Activated naive CD4-positive, alpha-beta T cell treated with anti-CD3 and anti-CD28 coated beads, Interleukin-2, amount 50 U/mL, for 72 hours (primary cell): ENCODE data around the gene ZNF799. TPM values are rescaled to one million over a fixed set of nuclear protein-coding genes. Genes with fewer than 3 reads are reported as not detected.
"Not testable (repeated sequence)": the region's sequence is repeated elsewhere in the genome, so short reads cannot be mapped to it uniquely, and the experiment has no call there.

Source experiments
- ATAC-seq, 2 donors: fragments of 150-1000 bp; cut with Tn5 transposase; 2 replicates each; pipeline ENCODE4 v1.10.0; 2021; ENCODE audit warnings: mild to moderate bottlenecking in 2 of 2, moderate library complexity in 2 of 2
- DNase-seq, 2 donors: peaks; one replicate each; pipeline ENCODE4 v3.0.0; 2021 to 2022; ENCODE audit warnings: low spot score in 2 of 2
- H3K27ac Mint-ChIP-seq, 2 donors: one replicate each; pipeline ENCODE4 v1.8.0; 2022; ENCODE audit warnings: mild to moderate bottlenecking in 2 of 2, mixed read lengths in 2 of 2
- H3K36me3 Mint-ChIP-seq, 2 donors: one replicate each; pipeline ENCODE4 v1.8.0; 2022; ENCODE audit warnings: mixed read lengths in 2 of 2
- H3K9me3 Mint-ChIP-seq, 2 donors: one replicate each; pipeline ENCODE4 v1.8.0; 2022; ENCODE audit warnings: mixed read lengths in 2 of 2
- total RNA-seq, 2 donors: library from RNA; stranded (reverse); gene quantifications; one replicate each; pipeline ENCODE4 v1.2.3, GENCODE V29; 2022

Gene ZNF799
- total RNA-seq, 2 donors from 2014 or later = 3.6 to 6.2 TPM

DNA sequence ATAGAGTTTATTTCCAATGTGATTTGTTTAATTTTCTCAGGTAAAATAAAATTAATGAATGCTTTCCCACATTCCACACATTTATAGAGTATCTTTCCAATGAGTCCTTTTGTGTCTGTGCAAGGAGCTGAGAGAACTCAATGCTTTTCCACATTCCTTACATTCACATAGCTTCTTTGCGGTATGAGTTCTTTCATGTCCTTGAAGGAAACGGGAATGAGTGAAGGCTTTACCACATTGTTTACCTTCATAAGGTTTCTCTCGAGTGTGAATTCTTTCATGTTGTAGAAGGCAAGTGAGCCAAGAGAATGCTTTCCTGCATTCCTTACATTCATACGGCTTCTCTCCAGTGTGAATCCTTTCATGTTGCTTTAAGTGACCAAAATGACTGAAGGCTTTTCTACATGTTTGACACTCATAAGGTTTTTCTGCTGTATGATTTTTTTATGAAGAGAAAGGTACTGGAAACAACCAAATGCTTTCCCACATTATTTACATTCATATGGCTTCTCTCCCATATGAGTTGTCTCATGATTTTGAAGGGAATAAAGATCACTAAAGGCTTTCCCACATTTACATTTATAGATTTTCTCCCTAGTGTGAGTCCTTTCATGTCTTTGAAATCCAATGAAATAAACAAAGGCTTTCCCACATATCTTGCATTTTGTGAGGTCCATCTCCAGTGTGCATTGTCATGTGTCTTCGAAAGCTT, 21.2 kb downstream of the ZNF799 start:
- Mint-ChIP-seq H3K36me3 (peaks cover 39 to 60% of the 10 kb centered on the region in 2 donors), H3K27ac (no peak overlapping the region), H3K9me3 (peaks cover 31 to 46% of the 10 kb centered on the region in 2 donors)
- ATAC-seq = no peak
- DNase-seq = no peak

DNA sequence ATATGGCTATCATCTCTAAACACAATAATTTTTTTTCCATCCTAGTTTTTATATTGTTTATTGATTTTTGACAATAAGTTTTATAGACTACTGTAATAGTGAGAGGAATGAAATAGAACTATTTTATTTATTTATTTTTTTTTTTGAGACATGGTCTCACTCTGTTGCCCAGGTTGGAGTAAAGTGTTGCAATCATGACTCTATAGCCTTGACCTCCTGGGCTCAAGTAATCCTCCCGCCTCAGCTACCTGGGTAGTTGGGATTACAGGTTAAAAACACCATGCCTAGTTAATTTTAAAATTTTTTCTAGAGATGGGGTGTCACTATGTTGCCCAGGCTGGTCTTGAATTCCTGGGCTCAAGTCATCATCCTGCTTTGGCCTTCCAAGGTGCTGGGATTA, 27.0 kb downstream of the ZNF799 start:
- DNase-seq = no peak
- H3K27ac Mint-ChIP-seq = no peak overlapping the region
- H3K36me3 Mint-ChIP-seq = peaks cover 20 to 30% of the 10 kb centered on the region in 2 donors
- peaks cover 18 to 29% of the 10 kb centered on the region in 2 donors for H3K9me3 Mint-ChIP-seq
- ATAC-seq = no peak

DNA sequence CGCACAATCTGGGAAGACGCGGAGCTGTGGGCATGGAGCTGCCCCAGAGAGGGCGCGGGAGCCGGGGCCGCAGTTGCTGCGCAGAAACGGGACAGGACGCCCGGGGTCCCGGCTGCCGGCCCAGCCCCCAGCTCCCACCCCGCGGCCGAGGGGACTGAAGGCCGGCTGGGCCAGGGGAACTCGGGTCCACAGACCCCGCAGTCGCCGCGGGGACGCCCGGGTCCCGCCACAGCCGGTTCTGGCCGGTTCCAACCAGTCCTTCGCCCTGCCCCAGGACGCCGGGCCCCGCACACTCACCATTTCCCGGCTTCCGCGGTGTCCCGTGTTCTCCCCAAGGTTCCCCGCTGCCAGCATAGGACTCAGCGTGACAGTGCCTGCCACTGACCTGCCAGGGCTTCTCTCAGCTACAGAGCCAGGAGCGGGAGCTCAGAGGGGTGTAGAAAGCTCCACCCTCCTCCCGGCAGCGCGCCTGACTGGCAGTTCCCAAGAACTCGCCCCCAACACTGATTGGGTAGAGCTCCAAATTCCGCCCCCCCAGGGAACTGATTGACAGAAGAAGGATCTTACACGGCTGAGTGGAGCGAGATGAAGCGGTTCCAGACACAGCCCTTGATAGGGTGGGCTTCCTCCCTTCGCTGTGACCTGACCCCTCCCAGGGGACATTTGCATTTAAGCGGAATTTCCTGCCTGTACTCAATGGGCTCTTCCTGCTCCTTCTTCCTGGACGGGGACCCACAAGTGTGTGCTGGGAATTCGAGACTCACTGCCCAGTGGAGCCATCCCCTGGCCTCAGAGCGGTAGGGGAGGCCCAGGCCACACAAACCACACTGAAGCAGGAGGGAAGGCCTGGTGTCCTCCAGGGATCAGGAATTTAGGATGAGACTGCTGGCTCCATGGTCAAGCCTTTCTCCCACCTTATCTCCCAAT, 35.6 kb downstream of the ZNF799 start, which contains the start of gene ZNF442:
TSS of gene ZNF442 (minus strand) at position 448 of the 927 bp plus-strand sequence. CDS start 2,052 bp downstream, outside the sequence.
- Mint-ChIP-seq H3K36me3 (peaks cover 10 to 18% of the 10 kb centered on the region in 2 donors), H3K27ac (peak within 1 kb of the TSS in 1 of 2 donors; percentile 82), H3K9me3 (peaks cover 0 to 7% of the 10 kb centered on the region in 2 donors)
- peak; percentile 98 to 99 for ATAC-seq
- peak; percentile 81 to 88 for DNase-seq

DNA sequence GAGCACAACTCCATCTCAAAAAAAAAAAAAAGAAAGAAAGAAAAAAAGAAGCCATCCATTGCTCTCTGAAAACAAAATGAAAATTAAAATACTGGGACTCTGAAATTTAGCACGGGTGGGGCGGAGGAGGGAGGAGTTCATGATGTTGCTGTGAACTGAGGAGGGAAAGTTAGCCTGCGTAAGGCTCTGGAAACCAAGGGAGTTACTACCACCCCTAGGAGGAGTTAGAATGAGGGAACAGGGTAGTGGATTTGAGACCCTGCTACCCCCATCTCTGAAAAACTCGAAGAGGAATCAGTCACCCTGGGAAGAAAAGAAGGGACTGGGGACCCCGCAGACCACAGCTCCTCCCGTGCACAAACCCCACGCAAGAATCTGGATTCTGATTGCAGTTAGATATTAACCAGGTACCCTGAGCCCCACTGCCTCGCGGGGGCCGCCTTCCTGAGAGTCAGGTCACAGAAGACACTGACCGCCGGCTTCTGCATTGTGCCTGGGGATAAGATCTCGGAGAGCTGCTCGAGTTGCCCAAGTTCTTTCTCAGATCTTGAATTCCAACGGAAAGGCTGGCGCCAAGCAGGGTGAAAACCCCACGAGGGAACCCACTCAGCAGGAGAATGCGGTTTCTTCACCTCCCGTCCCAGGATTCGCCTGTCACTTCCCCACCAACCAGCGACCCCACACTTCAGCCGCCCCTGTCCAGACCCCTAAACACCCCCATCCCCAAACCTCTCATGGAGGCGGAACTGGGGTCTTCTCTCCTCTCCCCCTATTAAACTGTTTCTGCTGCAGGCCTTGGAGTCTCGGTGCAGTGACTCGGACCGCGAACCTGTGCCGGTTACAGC, 36.5 kb downstream of the ZNF799 start:
- DNase-seq = peak in 1 of 2 donors; percentile 5
- Mint-ChIP-seq H3K36me3 (peaks cover 10 to 18% of the 10 kb centered on the region in 2 donors), H3K27ac (peak overlapping the region in 1 of 2 donors; percentile 82), H3K9me3 (peaks cover 0 to 7% of the 10 kb centered on the region in 2 donors)
- no peak for ATAC-seq

DNA sequence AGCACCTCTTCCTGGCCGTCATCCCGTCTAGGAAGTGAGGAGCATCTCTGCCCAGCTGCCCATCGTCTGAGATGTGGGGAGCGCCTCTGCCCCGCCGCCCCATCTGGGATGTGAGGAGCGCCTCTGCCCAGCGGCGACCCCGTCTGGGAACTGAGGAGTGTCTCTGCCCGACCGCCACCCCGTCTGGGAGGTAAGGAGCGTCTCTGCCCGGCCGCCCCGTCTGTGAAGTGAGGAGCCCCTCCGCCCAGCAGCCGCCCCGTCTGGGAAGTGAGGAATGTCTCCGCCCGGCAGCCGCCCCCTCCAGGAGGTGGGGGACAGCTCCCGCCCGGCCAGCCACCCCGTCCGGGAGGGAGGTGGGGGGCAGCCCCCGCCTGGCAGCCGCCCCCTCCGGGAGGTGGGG, 38.8 kb downstream of the ZNF799 start:
- DNase-seq, H3K27ac Mint-ChIP-seq, ATAC-seq: not testable (repeated sequence)
- H3K36me3 Mint-ChIP-seq = peaks cover 20 to 30% of the 10 kb centered on the region in 2 donors
- H3K9me3 Mint-ChIP-seq = peaks cover 5 to 19% of the 10 kb centered on the region in 2 donors

DNA sequence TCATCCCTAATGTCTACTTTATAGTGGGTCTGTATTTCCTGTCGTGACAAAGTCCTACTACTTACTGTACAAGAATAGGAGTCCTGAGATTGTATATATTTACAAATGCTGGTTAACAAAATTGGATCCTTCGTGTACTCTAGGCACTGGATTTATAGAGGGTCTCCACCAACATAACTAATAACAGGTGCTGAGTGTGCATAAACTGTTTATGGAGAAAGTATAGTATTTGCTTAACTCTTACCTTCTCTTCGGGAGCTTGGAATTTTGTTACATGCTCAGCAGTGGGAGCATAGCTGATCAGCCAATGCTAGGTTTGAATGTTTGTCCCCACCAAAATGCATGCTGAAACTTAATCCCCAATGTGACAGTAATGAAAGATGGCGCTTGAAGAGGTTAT, 47.7 kb downstream of the ZNF799 start:
- peaks cover 29 to 41% of the 10 kb centered on the region in 2 donors for H3K9me3 Mint-ChIP-seq
- H3K27ac Mint-ChIP-seq = no peak overlapping the region
- ATAC-seq = no peak
- H3K36me3 Mint-ChIP-seq = peaks cover 61 to 68% of the 10 kb centered on the region in 2 donors
- no peak for DNase-seq

DNA sequence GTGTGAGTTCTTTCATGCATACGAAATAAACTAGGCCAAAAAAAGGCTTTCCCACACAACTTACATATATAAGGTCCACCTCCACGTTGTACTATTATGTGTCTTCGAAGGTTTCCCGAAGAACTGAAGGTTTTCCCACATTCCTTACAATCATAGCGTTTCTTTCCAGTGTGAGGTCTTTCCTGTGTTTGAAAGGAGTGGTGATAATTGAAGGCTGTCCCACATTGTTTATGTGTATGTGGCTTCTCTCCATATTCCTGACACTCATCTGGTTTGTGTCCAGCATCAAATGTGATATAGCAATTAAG, 50.2 kb downstream of the ZNF799 start:
- DNase-seq = no peak
- ATAC-seq = no peak
- H3K36me3 Mint-ChIP-seq = peaks cover 50 to 74% of the 10 kb centered on the region in 2 donors
- H3K9me3 Mint-ChIP-seq = peaks cover 26 to 54% of the 10 kb centered on the region in 2 donors
- H3K27ac Mint-ChIP-seq = no peak overlapping the region

DNA sequence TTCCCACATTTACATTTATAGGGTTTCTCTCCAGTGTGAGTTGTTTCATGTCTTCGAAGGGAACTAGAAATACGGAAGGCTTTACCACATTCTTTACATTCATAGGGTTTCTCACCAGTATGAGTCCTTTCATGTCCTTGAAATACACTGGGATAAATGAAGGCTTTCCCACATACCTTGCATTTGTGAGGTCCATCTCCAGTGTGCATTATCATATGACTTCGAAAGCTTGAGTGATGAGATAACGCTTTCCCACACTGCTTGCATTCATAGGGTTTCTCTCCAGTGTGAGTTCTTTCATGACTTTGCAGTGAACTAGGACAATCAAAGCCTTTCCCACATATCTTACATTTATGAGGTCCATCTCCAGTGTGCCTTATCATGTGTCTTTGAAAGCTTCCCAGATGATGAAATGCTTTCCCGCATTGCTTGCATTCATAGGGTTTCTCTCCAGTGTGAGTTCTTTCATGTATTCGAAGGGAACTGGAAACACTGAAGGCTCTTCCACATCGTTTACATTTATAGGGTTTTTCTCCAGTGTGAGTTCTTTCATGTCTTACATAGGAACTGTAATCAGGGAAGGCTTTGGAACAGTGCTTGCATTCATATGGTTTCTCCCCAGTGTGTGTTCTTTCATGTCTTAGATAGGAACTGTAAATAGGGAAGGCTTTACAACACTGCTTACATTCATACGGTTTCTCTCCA, 50.7 kb downstream of the ZNF799 start:
- Mint-ChIP-seq H3K9me3 (peaks cover 26 to 54% of the 10 kb centered on the region in 2 donors), H3K36me3 (peaks cover 50 to 74% of the 10 kb centered on the region in 2 donors)
- no peak for ATAC-seq

DNA sequence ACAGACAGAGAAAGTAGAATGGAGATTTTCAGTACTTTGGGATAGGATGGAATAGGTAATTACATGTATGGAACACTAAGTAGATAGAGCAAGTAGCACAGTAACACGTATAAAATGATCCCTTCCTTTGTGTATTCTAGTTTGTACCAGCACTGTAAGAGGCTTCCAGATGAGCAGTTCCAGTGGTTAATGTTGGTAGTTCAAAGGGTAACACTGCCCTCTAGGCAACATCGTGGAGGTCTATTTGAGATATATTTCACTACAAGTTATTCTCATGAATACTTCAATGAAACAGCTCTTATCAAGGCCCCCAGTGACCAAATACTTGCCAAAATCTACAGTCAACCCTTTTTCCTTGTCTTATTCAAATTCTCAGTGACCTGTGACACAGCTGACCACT, 54.2 kb downstream of the ZNF799 start:
- H3K36me3 Mint-ChIP-seq = peaks cover 28 to 53% of the 10 kb centered on the region in 2 donors
- DNase-seq (no peak), ATAC-seq (peak in 1 of 2 donors; percentile 77)
- no peak overlapping the region for H3K27ac Mint-ChIP-seq
- H3K9me3 Mint-ChIP-seq = peaks cover 18 to 44% of the 10 kb centered on the region in 2 donors

More for the DNA sequence above, 50.7 kb downstream of the ZNF799 start:
- no peak overlapping the region for H3K27ac Mint-ChIP-seq
- no peak for DNase-seq

DNA sequence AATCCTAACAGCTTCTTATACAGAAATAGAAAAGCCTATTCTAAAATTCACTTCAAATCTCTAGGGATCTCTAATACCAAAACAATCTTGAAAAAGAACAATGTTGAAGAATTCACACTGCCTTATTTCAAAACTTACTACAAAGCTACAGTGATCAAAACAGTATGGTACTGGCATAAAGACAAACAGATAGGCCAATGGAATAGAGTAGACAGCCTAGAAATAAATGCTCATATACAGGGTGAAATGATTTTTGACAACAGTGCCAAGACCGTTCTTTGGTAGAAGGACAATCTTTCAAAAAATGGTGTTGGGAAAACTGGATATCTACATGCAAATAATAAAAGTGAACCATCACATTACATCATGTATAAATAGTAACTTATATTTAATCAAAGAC, 55.9 kb downstream of the ZNF799 start:
- H3K27ac Mint-ChIP-seq = no peak overlapping the region
- H3K9me3 Mint-ChIP-seq = peaks cover 12 to 41% of the 10 kb centered on the region in 2 donors
- H3K36me3 Mint-ChIP-seq = peaks cover 15 to 36% of the 10 kb centered on the region in 2 donors
- DNase-seq (no peak), ATAC-seq (no peak)

Other genes with a start within 250 kb of the ZNF799 start
- 1 to 10 TPM; 4.7 to 5.4 TPM for gene ZNF625, start 244.5 kb downstream of the ZNF799 start, total RNA-seq
- 10 to 100 TPM; 10.8 to 12.5 TPM for gene ZNF136, start 238.2 kb downstream of the ZNF799 start, total RNA-seq
- gene ZNF44, start 106.4 kb downstream of the ZNF799 start, total RNA-seq = 10 to 100 TPM in 1 of 2 donors, 1 to 10 TPM in 1; 6.6 to 15.5 TPM
- gene ZNF563, start 67.6 kb downstream of the ZNF799 start, total RNA-seq = 10 to 100 TPM in 1 of 2 donors, 1 to 10 TPM in 1; 4.8 to 10.8 TPM
- gene ZNF442, start 35.6 kb downstream of the ZNF799 start, total RNA-seq = 1 to 10 TPM in 1 of 2 donors, under 1 TPM in 1; 0.47 to 5.2 TPM
- 10 to 100 TPM in 1 of 2 donors, 1 to 10 TPM in 1; 3.6 to 11.6 TPM for gene ZNF443, start 39.8 kb upstream of the ZNF799 start, total RNA-seq
- gene ZNF709, start 83.5 kb upstream of the ZNF799 start, total RNA-seq = 1 to 10 TPM; 1.6 to 3.5 TPM
- gene ZNF564, start 150.2 kb upstream of the ZNF799 start, total RNA-seq = 10 to 100 TPM in 1 of 2 donors, 1 to 10 TPM in 1; 4.6 to 12.9 TPM
- gene ZNF490, start 209.5 kb upstream of the ZNF799 start, total RNA-seq = 1 to 10 TPM; 5.2 to 8.4 TPM
- 10 to 100 TPM; 14.7 to 16.7 TPM for gene ZNF791, start 209.6 kb upstream of the ZNF799 start, total RNA-seq